Breast epithelium (tissue), 4 donors: ENCODE data around the gene MRPL55. TPM values are rescaled to one million over a fixed set of nuclear protein-coding genes. Genes with fewer than 3 reads are reported as not detected.

Experiments
- DNase-seq, 2 donors: peaks; one replicate each; pipeline ENCODE4 v3.0.0-alpha.2; 2019; ENCODE audit warnings: low spot score in 2 of 2
- H3K27ac ChIP-seq, 2 donors: fragments of 200-600 bp; sonication (generic) in 1 of 2; one replicate each; pipeline ENCODE4 v1.5.1; 2016 to 2019; ENCODE audit warnings: mild to moderate bottlenecking in 1 of 2
- H3K27me3 ChIP-seq, 2 donors: fragments of 200-600 bp; sonication (generic) in 1 of 2; one replicate each; pipeline versions ENCODE4 v1.5.1 to v1.6.0; 2017 to 2019; ENCODE audit warnings: control low read depth in 1 of 2, mild to moderate bottlenecking in 1 of 2
- H3K36me3 ChIP-seq: fragments of 200-600 bp; one replicate; pipeline ENCODE4 v1.5.1; 2019
- H3K4me1 ChIP-seq, 2 donors: fragments of 200-600 bp; sonication (generic); one replicate each; pipeline ENCODE4 v1.5.1; 2016 to 2019; ENCODE audit warnings: control low read depth in 1 of 2
- H3K4me3 ChIP-seq, 3 donors: fragments of 200-600 bp; sonication (generic); 1 replicate in 2 of 3; 2 replicates in 1 of 3; pipeline ENCODE4 v1.5.1; 2016 to 2019; ENCODE audit warnings: mild to moderate bottlenecking in 3 of 3, moderate library complexity in 2 of 3
- H3K9me3 ChIP-seq, 2 donors: fragments of 200-600 bp; sonication (generic) in 1 of 2; one replicate each; pipeline ENCODE4 v1.5.1; 2016 to 2019; ENCODE audit warnings: control low read depth in 1 of 2
- POLR2A ChIP-seq: fragments of 450-650 bp; IDR thresholded peaks from one replicate; pipeline ENCODE4 v1.6.1; 2016; ENCODE audit warnings: antibody characterized with exemption, mild to moderate bottlenecking, moderate library complexity
- POLR2AphosphoS5 ChIP-seq, 3 donors: sonication (generic); formaldehyde crosslinking; IDR thresholded peaks; one replicate each; pipeline ENCODE4 v1.6.1; 2017; ENCODE audit warnings: antibody characterized with exemption in 3 of 3
- intact Hi-C: fragments of 100-400 bp; cut with DNase I; formaldehyde crosslinking; loops from one replicate; pipeline ENCODE4 v1.15.1; 2023; ENCODE audit warnings: low total_unique reads
- total RNA-seq, 3 donors: library from RNA; depleted of rRNA; stranded (reverse); fragments of >200 nt; gene quantifications; one replicate each; pipeline ENCODE4 v1.1.0, GENCODE V29; 2016
- TF ChIP-seq, protein P1 (sequence below), 3 donors: fragments of 450-650 bp; IDR thresholded peaks; one replicate each; pipeline ENCODE4 v1.5.1; 2016 to 2017; ENCODE audit warnings: antibody characterized with exemption in 3 of 3, mild to moderate bottlenecking in 3 of 3, moderate library complexity in 3 of 3

MRPL55 gene
- total RNA-seq, 3 donors from 2014 or later: 76.4 to 108 (median 102) TPM

DNA sequence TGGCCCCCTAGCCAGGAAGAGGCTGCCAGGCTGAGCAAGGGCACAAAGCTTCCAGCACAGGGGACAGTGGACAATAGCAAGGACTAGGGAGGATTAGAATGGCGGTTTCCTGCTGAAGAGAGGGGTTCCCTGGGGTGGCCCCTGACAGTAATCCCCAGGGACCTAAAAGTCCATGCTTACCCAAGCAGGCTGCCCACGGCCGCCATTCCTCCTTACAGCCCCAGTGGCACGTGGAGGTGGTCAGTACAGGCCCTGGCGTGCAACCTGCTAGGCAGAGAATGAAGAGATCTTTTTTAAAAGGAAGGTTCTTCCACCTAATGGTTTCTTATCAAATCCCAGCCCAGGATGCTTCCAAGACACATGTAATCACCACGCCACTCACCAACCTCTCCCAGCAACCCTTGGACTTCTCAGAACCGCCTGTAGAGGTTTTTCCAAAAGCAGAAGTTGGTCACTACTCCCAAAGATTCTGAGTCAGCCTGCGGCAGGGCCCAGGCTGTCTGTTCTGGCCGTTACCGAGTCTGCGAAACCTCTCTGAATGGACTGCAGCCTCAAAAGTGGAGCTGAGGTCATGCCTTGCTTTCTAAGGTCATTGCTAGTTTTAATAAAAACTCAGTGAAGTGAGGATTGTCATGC is 926 bp downstream of the MRPL55 start:
- peaks cover 9 to 11% of the 10 kb centered on the region in 2 donors for H3K4me1 ChIP-seq
- no peaks in the 10 kb centered on the region for H3K27me3 ChIP-seq
- no peaks in the 10 kb centered on the region for H3K9me3 ChIP-seq
- peak overlapping the region; percentile 74 to 99 (median 93) for H3K4me3 ChIP-seq
- intact Hi-C loops: no loop called here
- H3K36me3 ChIP-seq: no peaks in the 10 kb centered on the region
- TF ChIP-seq, protein P1, sequence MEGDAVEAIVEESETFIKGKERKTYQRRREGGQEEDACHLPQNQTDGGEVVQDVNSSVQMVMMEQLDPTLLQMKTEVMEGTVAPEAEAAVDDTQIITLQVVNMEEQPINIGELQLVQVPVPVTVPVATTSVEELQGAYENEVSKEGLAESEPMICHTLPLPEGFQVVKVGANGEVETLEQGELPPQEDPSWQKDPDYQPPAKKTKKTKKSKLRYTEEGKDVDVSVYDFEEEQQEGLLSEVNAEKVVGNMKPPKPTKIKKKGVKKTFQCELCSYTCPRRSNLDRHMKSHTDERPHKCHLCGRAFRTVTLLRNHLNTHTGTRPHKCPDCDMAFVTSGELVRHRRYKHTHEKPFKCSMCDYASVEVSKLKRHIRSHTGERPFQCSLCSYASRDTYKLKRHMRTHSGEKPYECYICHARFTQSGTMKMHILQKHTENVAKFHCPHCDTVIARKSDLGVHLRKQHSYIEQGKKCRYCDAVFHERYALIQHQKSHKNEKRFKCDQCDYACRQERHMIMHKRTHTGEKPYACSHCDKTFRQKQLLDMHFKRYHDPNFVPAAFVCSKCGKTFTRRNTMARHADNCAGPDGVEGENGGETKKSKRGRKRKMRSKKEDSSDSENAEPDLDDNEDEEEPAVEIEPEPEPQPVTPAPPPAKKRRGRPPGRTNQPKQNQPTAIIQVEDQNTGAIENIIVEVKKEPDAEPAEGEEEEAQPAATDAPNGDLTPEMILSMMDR (IDR thresholded peaks at IDR 0.05): no peak
- TF ChIP-seq POLR2AphosphoS5 (IDR thresholded peaks at IDR 0.05) (no peak), POLR2A (no peak)
- no peak for DNase-seq
- peak overlapping the region; percentile 94 to 97 for H3K27ac ChIP-seq

DNA sequence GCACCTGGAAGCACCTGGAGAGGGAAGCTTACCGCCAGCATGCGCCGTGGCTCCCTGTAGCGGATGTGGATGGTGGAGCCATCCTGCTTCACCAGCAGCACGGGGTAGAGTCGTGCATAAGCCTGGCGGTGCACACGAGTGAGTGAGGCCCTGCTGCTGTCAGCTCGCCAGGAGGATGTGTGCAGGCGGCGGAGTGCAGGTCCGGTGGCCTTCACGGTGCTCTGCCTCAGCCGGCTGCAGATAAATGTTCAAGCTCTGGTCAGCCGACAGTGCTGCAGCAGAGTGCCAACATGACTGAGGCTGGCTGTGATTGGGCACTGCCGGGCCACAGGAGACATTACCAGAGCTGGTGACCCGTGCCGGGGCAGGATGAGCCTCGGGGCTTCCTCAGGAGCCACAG is 1.5 kb downstream of the MRPL55 start:
- intact Hi-C loops: no loop called here

DNA sequence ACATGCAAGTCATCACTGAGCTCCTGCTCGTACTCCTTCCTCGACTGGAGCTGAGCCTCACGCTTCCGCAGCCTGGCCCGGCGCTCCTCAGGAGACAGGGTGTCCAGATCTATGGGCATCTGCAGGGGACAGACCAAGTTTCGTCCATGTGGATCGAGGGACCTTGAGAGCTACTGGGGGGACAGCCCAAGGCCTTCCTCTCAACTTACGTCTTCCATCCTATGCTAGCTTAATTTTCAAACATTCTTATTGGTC is 2.4 kb downstream of the MRPL55 start:
- no peak for DNase-seq
- Histone ChIP-seq H3K27ac (no peak overlapping the region), H3K27me3 (no peaks in the 10 kb centered on the region), H3K9me3 (no peaks in the 10 kb centered on the region), H3K36me3 (no peaks in the 10 kb centered on the region), H3K4me1 (peaks cover 14% of the 10 kb centered on the region in 2 donors), H3K4me3 (no peak overlapping the region)
- intact Hi-C loops: no loop called here
- TF ChIP-seq, protein P1 (IDR thresholded peaks at IDR 0.05): no peak
- TF ChIP-seq POLR2A (no peak), POLR2AphosphoS5 (IDR thresholded peaks at IDR 0.05) (no peak)

More for the DNA sequence above, 1.5 kb downstream of the MRPL55 start:
- Histone ChIP-seq H3K4me1 (peaks cover 9 to 11% of the 10 kb centered on the region in 2 donors), H3K9me3 (no peaks in the 10 kb centered on the region), H3K27me3 (no peaks in the 10 kb centered on the region), H3K36me3 (no peaks in the 10 kb centered on the region), H3K27ac (no peak overlapping the region), H3K4me3 (no peak overlapping the region)
- no peak for DNase-seq
- TF ChIP-seq, protein P1 (IDR thresholded peaks at IDR 0.05): no peak
- TF ChIP-seq POLR2A (no peak), POLR2AphosphoS5 (IDR thresholded peaks at IDR 0.05) (no peak)

DNA sequence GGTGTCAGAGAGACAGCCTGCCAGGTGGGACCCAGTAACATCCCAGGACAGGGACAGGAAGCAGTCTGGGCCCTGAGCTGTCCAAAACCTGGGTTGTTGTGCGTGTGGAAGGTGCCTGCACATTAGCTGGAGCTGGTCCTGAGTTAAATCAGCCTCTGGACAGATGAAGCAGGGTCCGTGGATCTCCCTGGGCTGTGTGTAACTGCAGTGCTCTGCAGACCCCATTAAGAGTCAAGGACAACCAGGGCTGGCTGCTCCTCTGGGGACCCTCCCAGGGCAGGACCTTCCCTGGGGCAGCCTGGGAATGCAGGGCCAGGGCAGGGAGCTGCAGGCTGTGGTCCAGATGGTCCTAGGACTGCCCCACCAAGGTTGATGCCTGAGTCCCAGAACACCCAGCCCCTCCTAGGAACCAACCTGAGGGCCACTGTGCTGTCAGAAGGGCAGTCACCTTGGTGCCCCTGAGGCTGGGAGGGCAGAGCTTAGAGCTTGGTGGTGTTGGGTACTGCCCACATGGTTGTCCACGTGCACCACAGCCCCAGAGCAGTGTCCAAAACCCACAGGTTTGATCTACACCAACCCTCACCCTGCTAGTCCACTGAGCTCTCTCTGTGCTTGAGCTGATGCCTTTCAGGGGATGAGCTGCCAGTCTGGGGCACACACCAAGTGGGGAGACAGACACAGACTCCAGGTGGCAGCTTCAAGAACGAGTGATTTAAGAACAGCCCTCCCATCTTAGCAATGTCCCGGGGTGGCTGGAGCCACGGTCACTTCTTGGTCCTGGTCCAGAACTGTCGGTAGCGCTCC is 2.9 kb downstream of the MRPL55 start:
- Histone ChIP-seq H3K9me3 (no peaks in the 10 kb centered on the region), H3K36me3 (no peaks in the 10 kb centered on the region), H3K4me1 (peaks cover 15 to 17% of the 10 kb centered on the region in 2 donors), H3K27me3 (no peaks in the 10 kb centered on the region), H3K4me3 (no peak overlapping the region), H3K27ac (no peak overlapping the region)
- DNase-seq: no peak
- intact Hi-C loops: no loop called here
- TF ChIP-seq POLR2AphosphoS5 (IDR thresholded peaks at IDR 0.05) (no peak), POLR2A (no peak)
- TF ChIP-seq, protein P1 (IDR thresholded peaks at IDR 0.05): no peak

DNA sequence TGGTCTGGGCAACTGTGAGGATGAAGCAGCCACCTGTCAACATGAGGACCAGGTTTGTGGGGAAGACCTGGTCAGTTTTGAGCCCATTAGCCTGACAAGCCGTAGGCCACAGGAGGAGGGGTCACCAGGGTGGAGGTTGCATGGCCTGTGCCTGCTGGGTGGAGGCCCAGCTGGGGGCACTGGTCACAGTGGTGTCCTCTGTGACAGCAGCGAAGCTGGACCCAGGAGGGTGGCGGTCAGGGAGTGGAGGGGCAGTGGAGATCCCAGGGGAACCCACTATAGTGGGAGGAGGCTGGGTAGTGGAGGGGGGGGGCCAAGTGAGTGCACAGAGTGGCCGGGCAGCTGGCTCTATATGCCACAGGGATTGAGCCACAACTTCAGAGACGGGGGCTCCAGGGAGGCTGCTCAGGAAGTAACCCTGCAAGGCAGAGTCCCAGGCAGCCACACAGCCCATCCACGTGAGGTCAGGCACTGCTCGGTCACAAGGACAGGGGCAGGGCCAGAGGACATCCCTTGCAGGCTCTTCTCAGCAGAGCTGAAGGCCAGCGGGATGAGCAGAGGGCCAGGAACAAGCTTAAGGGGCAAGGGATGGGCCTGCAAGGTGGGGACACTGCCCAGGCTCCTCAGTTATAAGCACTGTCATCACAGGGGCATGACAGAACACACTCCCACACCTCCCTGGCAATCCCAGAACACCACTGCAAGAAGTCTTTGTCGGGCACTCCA is 3.7 kb downstream of the MRPL55 start:
- no peaks in the 10 kb centered on the region for H3K9me3 ChIP-seq
- H3K36me3 ChIP-seq: no peaks in the 10 kb centered on the region
- DNase-seq: no peak
- H3K4me3 ChIP-seq: no peak overlapping the region
- no peak for TF ChIP-seq POLR2AphosphoS5 (IDR thresholded peaks at IDR 0.05)
- no peak for TF ChIP-seq POLR2A
- TF ChIP-seq, protein P1 (IDR thresholded peaks at IDR 0.05): no peak
- peaks cover 15 to 17% of the 10 kb centered on the region in 2 donors for H3K4me1 ChIP-seq
- H3K27ac ChIP-seq: no peak overlapping the region
- no peaks in the 10 kb centered on the region for H3K27me3 ChIP-seq
- intact Hi-C loops: no loop called here
